Activated naive CD4-positive, alpha-beta T cell treated with anti-CD3 and anti-CD28 coated beads, Interleukin-2, amount 10 ng/mL, durations not matched to agents 7 days and 5 days (primary cell): ENCODE results near the gene ZNF648.
A peak's percentile ranks its signal among the peaks of the same experiment; 100 is the strongest.
"Not testable (repeated sequence)": the region's sequence is repeated elsewhere in the genome, so short reads cannot be mapped to it uniquely, and the experiment has no call there.

Experiments
- CTCF ChIA-PET: fragments of 350-600 bp; sonication (Branson Sonifier 250); formaldehyde crosslinking; loops from one replicate; lab custom pipeline; 2021; ENCODE audit warnings: antibody characterized with exemption; lab: Charles Lee
- DNase-seq: peaks from one replicate; pipeline ENCODE4 v3.0.0-alpha.2; 2020
- H3K27ac Mint-ChIP-seq: one replicate; pipeline ENCODE4 v1.8.0; 2021; ENCODE audit warnings: mild to moderate bottlenecking, moderate library complexity, mixed read lengths
- H3K27me3 Mint-ChIP-seq: one replicate; pipeline ENCODE4 v1.8.0; 2021; ENCODE audit warnings: mild to moderate bottlenecking, mixed read lengths
- H3K36me3 Mint-ChIP-seq: one replicate; pipeline ENCODE4 v1.8.0; 2021; ENCODE audit warnings: mixed read lengths
- H3K4me1 Mint-ChIP-seq: one replicate; pipeline ENCODE4 v1.8.0; 2021; ENCODE audit warnings: mixed read lengths
- H3K4me3 Mint-ChIP-seq: one replicate; pipeline ENCODE4 v1.8.0; 2021; ENCODE audit warnings: mild to moderate bottlenecking, moderate library complexity, mixed read lengths
- H3K9me3 Mint-ChIP-seq: one replicate; pipeline ENCODE4 v1.8.0; 2021; ENCODE audit warnings: mixed read lengths

ZNF648 gene

GRCh38 chr1:182035097-182035770 lies 26.3 kb downstream of the ZNF648 start:
- H3K4me1 Mint-ChIP-seq, result peaks cover 15% of the 10 kb centered on the region
- no peaks in the 10 kb centered on the region for H3K27me3 Mint-ChIP-seq
- CTCF ChIA-PET, result interaction anchor here (1.3 to 2.0 kb wide), 2 partner anchors 12 to 20 kb away, joined by 3 to 6 read pairs; no protein-coding TSS in a partner anchor
- DNase-seq, result no peak
- H3K9me3 Mint-ChIP-seq, result peaks cover 8% of the 10 kb centered on the region
- H3K27ac Mint-ChIP-seq, result no peak overlapping the region
- no peak overlapping the region for H3K4me3 Mint-ChIP-seq
- peaks cover 3% of the 10 kb centered on the region for H3K36me3 Mint-ChIP-seq

DNA sequence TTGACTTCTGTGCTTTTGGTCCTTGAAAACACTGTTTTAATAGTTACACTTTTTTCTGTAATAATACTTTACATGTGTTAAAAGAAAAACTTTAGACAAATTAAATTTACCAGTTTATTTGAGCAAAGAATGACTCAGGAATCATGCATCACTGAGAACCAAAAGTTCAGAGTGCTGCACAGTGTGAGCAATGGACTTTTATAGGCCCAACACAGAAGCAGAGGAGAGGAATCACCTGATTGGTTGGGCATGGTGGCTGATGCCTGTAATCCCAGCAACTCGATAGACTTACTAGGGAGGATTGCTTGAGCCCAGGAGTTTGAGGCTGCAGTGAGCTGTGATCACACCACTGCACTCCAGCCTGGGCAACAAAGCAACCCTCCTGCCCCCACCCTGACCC lies 29.3 kb downstream of the ZNF648 start:
- Mint-ChIP-seq H3K9me3 (peaks cover 4% of the 10 kb centered on the region), H3K36me3 (peaks cover 7% of the 10 kb centered on the region)
- CTCF ChIA-PET, result no interaction called here

GRCh38 chr1:182029379-182030331 lies 31.9 kb downstream of the ZNF648 start:
- H3K4me3 Mint-ChIP-seq, result peak overlapping the region; percentile 90
- H3K27ac Mint-ChIP-seq, result peak overlapping the region; percentile 96
- peaks cover 15% of the 10 kb centered on the region for H3K4me1 Mint-ChIP-seq
- CTCF ChIA-PET, result interaction anchor here (0.6 to 2.4 kb wide), 4 partner anchors 17 to 644 kb away, joined by 4 to 16 read pairs (median 8); no protein-coding TSS in a partner anchor
- no peaks in the 10 kb centered on the region for H3K9me3 Mint-ChIP-seq
- peak; percentile 99 for DNase-seq
- H3K36me3 Mint-ChIP-seq, result peaks cover 10% of the 10 kb centered on the region
- H3K27me3 Mint-ChIP-seq, result no peaks in the 10 kb centered on the region

More for the DNA sequence above, 29.3 kb downstream of the ZNF648 start:
- no peak overlapping the region for H3K4me3 Mint-ChIP-seq
- no peak overlapping the region for H3K27ac Mint-ChIP-seq
- no peaks in the 10 kb centered on the region for H3K27me3 Mint-ChIP-seq
- H3K4me1 Mint-ChIP-seq, result peaks cover 22% of the 10 kb centered on the region
- no peak for DNase-seq

- Mint-ChIP-seq H3K27me3 (no peaks in the 10 kb centered on the region), H3K9me3 (no peaks in the 10 kb centered on the region), H3K27ac (peak overlapping the region; percentile 96), H3K4me3 (peak overlapping the region; percentile 90), H3K4me1 (peaks cover 15% of the 10 kb centered on the region), H3K36me3 (peaks cover 10% of the 10 kb centered on the region)
- CTCF ChIA-PET, result interaction anchor here (0.6 to 2.4 kb wide), 6 partner anchors 18 to 645 kb away, joined by 3 to 16 read pairs (median 5); no protein-coding TSS in a partner anchor
- DNase-seq, result no peak
These were observed 32.5 kb downstream of the ZNF648 start for GRCh38 chr1:182029002-182029378.

- DNase-seq, result no peak
- H3K36me3 Mint-ChIP-seq, result no peaks in the 10 kb centered on the region
- CTCF ChIA-PET, result interaction anchor here (0.7 to 1.0 kb wide), 2 partner anchors 40 to 278 kb away, joined by 4 read pairs; no protein-coding TSS in a partner anchor
- H3K4me1 Mint-ChIP-seq, result no peaks in the 10 kb centered on the region
- H3K27ac Mint-ChIP-seq, result no peak overlapping the region
- peaks cover 8% of the 10 kb centered on the region for H3K27me3 Mint-ChIP-seq
- H3K9me3 Mint-ChIP-seq, result peaks cover 3% of the 10 kb centered on the region
- H3K4me3 Mint-ChIP-seq, result no peak overlapping the region
These were observed 46.2 kb downstream of the ZNF648 start for GRCh38 chr1:182015360-182015759.

DNA sequence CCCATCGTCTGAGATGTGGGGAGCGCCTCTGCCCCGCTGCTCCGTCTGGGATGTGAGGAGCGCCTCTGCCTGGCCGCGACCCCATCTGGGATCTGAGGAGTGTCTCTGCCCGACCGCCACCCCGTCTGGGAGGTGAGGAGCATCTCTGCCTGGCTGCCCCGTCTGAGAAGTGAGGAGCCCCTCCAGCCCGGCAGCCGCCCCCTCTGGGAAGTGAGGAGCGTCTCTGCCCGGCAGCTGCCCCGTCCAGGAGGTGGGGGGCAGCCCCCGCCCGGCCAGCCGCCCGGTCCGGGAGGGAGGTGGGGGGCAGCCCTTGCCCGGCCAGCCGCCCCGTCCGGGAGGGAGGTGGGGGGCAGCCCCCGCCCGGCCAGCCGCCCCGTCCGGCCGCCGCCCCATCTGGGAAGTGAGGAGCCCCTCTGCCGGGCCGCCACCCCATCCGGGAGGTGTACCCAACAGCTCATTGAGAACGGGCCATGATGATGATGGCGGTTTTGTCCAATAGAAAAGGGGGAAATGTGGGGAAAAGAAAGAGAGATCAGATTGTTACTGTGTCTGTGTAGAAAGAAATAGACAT lies 50.6 kb downstream of the ZNF648 start:
- H3K4me3 Mint-ChIP-seq, H3K27me3 Mint-ChIP-seq, H3K36me3 Mint-ChIP-seq, DNase-seq, H3K27ac Mint-ChIP-seq, H3K4me1 Mint-ChIP-seq, CTCF ChIA-PET: not testable (repeated sequence)
- peaks cover 13% of the 10 kb centered on the region for H3K9me3 Mint-ChIP-seq

GRCh38 chr1:182005398-182005797 lies 56.1 kb downstream of the ZNF648 start:
- H3K27me3 Mint-ChIP-seq, H3K36me3 Mint-ChIP-seq, CTCF ChIA-PET, H3K4me3 Mint-ChIP-seq, DNase-seq, H3K27ac Mint-ChIP-seq, H3K4me1 Mint-ChIP-seq: not testable (repeated sequence)
- H3K9me3 Mint-ChIP-seq, result peaks cover 15% of the 10 kb centered on the region

- peaks cover 10% of the 10 kb centered on the region for H3K9me3 Mint-ChIP-seq
These were observed 56.9 kb downstream of the ZNF648 start for GRCh38 chr1:182004601-182005000.

More at GRCh38 chr1:182004601-182005000, 56.9 kb downstream of the ZNF648 start:
- peaks cover 6% of the 10 kb centered on the region for H3K27me3 Mint-ChIP-seq
- no peaks in the 10 kb centered on the region for H3K4me1 Mint-ChIP-seq
- H3K27ac Mint-ChIP-seq, result no peak overlapping the region
- no peak overlapping the region for H3K4me3 Mint-ChIP-seq
- no peak for DNase-seq
- CTCF ChIA-PET, result no interaction called here
- H3K36me3 Mint-ChIP-seq, result peaks cover 3% of the 10 kb centered on the region
